ENCODE results near the gene EBPL.

EBPL gene

DNA sequence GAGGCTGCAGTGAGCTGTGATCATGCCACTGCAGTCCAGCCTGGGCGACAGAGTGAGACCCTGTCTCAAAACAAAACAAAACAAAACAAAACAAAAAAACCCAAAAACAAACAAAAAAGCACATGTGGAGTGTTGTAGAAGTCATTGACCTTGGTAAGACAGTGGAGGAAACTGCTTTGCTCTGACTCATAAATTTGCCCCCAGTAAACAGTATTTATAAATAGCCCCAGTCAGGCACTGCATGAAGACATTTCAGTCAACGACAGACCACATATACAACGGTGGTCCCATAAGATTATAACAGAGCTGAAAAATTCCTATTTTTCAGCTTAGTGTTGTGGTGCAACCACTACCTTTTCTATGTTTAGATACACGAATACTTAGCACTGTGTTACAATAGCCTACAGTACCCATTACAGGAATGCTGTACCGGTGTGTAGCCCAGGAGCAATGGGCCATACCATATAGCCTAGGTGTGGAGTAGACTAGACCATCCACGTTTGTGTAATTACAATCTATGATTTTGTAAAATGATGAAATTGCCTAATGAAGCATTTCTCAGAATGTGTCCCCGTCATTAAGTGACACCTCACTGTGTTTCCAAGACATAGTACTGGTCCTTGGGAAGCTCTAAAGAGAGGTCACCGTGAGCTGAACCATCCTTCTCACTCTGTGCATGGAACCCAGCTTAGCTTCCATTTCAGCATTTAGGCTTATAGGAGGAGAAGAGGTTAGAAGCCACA is 61.9 kb downstream of the EBPL start:
- TF ChIP-seq TCF4 (CRISPR knock-in tag; IDR thresholded peaks at IDR 0.05; ENCODE audit: borderline replicate concordance) (no peak), SNAI2 (CRISPR knock-in tag; IDR thresholded peaks at IDR 0.05) (no peak), RARB (CRISPR knock-in tag; IDR thresholded peaks at IDR 0.05) (no peak), CSDC2 (CRISPR knock-in tag; IDR thresholded peaks at IDR 0.05) (no peak), ZFP30 (CRISPR knock-in tag; IDR thresholded peaks at IDR 0.05) (no peak), ZFP3 (CRISPR knock-in tag; IDR thresholded peaks at IDR 0.05) (no peak), ZNF565 (CRISPR knock-in tag; conservative IDR thresholded peaks at IDR 0.05; ENCODE audit: low read depth) (no peak), ESRRG (CRISPR knock-in tag; IDR thresholded peaks at IDR 0.05) (no peak), ZC3H10 (CRISPR knock-in tag; IDR thresholded peaks at IDR 0.05) (no peak), ZNF8 (CRISPR knock-in tag; IDR thresholded peaks at IDR 0.05) (no peak), TSHZ2 (CRISPR knock-in tag; IDR thresholded peaks at IDR 0.05) (no peak), ZNF70 (CRISPR knock-in tag; IDR thresholded peaks at IDR 0.05) (no peak)
- TF ChIP-seq, protein P1, sequence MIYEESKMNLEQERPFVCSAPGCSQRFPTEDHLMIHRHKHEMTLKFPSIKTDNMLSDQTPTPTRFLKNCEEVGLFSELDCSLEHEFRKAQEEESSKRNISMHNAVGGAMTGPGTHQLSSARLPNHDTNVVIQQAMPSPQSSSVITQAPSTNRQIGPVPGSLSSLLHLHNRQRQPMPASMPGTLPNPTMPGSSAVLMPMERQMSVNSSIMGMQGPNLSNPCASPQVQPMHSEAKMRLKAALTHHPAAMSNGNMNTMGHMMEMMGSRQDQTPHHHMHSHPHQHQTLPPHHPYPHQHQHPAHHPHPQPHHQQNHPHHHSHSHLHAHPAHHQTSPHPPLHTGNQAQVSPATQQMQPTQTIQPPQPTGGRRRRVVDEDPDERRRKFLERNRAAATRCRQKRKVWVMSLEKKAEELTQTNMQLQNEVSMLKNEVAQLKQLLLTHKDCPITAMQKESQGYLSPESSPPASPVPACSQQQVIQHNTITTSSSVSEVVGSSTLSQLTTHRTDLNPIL (CRISPR knock-in tag; IDR thresholded peaks at IDR 0.05; ENCODE audit: low read depth): no peak
- peak; percentile 37 for ATAC-seq

GRCh38 chr13:49627831-49628652 is 63.2 kb downstream of the EBPL start, which contains the start of gene ARL11:
TSS of gene ARL11 (plus strand) at chr13:49628507. CDS start at chr13:49630448, 1,941 bp downstream.
- TF ChIP-seq ISL1 (CRISPR knock-in tag; IDR thresholded peaks at IDR 0.05) (no peak), GLIS3 (CRISPR knock-in tag; IDR thresholded peaks at IDR 0.05) (no peak), CSRNP3 (CRISPR knock-in tag; IDR thresholded peaks at IDR 0.05) (no peak), TSHZ2 (CRISPR knock-in tag; IDR thresholded peaks at IDR 0.05) (no peak), TCF4 (CRISPR knock-in tag; IDR thresholded peaks at IDR 0.05; ENCODE audit: borderline replicate concordance) (no peak)
- TF ChIP-seq, protein P2, sequence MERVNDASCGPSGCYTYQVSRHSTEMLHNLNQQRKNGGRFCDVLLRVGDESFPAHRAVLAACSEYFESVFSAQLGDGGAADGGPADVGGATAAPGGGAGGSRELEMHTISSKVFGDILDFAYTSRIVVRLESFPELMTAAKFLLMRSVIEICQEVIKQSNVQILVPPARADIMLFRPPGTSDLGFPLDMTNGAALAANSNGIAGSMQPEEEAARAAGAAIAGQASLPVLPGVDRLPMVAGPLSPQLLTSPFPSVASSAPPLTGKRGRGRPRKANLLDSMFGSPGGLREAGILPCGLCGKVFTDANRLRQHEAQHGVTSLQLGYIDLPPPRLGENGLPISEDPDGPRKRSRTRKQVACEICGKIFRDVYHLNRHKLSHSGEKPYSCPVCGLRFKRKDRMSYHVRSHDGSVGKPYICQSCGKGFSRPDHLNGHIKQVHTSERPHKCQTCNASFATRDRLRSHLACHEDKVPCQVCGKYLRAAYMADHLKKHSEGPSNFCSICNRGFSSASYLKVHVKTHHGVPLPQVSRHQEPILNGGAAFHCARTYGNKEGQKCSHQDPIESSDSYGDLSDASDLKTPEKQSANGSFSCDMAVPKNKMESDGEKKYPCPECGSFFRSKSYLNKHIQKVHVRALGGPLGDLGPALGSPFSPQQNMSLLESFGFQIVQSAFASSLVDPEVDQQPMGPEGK (CRISPR knock-in tag; IDR thresholded peaks at IDR 0.05; ENCODE audit: borderline replicate concordance): no peak
- no peak for ATAC-seq

Data from SK-N-SH treated with all-trans-retinoic acid at 6 μM for 48 hours (cell line).